Activated B cell treated with CpG ODN at 0.5 μM for 24 hours (primary cell): ENCODE results near the gene SLC35D3. TPM values are rescaled to one million over a fixed set of nuclear protein-coding genes. Genes with fewer than 3 reads are reported as not detected.
"Not testable (repeated sequence)": the region's sequence is repeated elsewhere in the genome, so short reads cannot be mapped to it uniquely, and the experiment has no call there.

ENCODE experiments used
- ATAC-seq: fragments of 200-7000 bp; cut with Tn5 transposase; one replicate; pipeline ENCODE4 v1.10.0; 2021; ENCODE audit warnings: low read depth, mild to moderate bottlenecking, moderate library complexity
- CTCF ChIA-PET: fragments of 350-600 bp; sonication (Branson Sonifier 250); formaldehyde crosslinking; loops from one replicate; lab custom pipeline; 2021; ENCODE audit warnings: antibody characterized with exemption; lab: Charles Lee
- POLR2A ChIA-PET: fragments of 350-600 bp; sonication (Branson Sonifier 250); formaldehyde crosslinking; loops from one replicate; lab custom pipeline; 2021; ENCODE audit warnings: antibody characterized with exemption; lab: Charles Lee
- DNase-seq: peaks from one replicate; pipeline ENCODE4 v3.0.0; 2022
- H3K27ac Mint-ChIP-seq: one replicate; pipeline ENCODE4 v1.8.0; 2020; ENCODE audit warnings: mixed read lengths
- H3K27me3 Mint-ChIP-seq: one replicate; pipeline ENCODE4 v1.8.0; 2021; ENCODE audit warnings: mixed read lengths
- H3K36me3 Mint-ChIP-seq: one replicate; pipeline ENCODE4 v1.8.0; 2021; ENCODE audit warnings: low read depth, mixed read lengths
- H3K4me1 Mint-ChIP-seq: one replicate; pipeline ENCODE4 v1.8.0; 2021; ENCODE audit warnings: mixed read lengths
- H3K4me3 Mint-ChIP-seq: one replicate; pipeline ENCODE4 v1.8.0; 2020; ENCODE audit warnings: mild to moderate bottlenecking, mixed read lengths
- H3K9me3 Mint-ChIP-seq: one replicate; pipeline ENCODE4 v1.8.0; 2020; ENCODE audit warnings: mixed read lengths
- CTCF ChIP-seq: fragments of 200-600 bp; IDR thresholded peaks from one replicate; pipeline ENCODE4 v1.8.0; 2022; ENCODE audit warnings: antibody characterized with exemption, mild to moderate bottlenecking
- intact Hi-C: fragments of 100-400 bp; cut with micrococcal nuclease; formaldehyde crosslinking; loops from one replicate; pipeline ENCODE4 v1.15.1; 2024
- total RNA-seq: library from RNA; stranded (reverse); gene quantifications from 2 replicates; pipeline ENCODE4 v1.2.3, GENCODE V29; 2022

SLC35D3 gene
- total RNA-seq, 1 donor from 2014 or later = not detected

DNA sequence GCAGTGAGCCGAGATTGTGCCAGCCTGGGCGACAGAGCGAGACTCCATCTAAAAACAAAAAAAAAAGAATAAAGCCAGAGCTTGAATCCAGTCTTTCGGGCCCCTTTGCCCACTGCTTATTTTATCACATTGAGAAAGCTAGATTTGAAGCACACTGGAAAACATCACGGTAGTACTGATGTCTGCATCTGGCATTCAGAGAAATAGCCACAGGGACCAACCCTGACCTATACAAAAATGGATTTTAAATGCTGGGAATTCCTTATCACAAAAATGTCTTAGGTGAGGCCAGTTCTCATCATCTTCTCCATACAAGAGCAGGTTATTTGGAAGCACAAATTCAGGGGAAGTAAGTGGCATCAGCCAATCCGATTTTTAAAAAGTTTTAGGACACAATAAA lies 49.5 kb downstream of the SLC35D3 start:
- TF ChIP-seq CTCF = no peak
- ChIA-PET POLR2A (no interaction called here), CTCF (interaction anchor here (0.6 to 1.7 kb wide), 2 partner anchors 246 to 343 kb away, joined by 3 to 4 read pairs; no protein-coding TSS in a partner anchor)
- Mint-ChIP-seq H3K36me3 (no peaks in the 10 kb centered on the region), H3K9me3 (no peaks in the 10 kb centered on the region), H3K27ac (no peak overlapping the region), H3K4me1 (peaks cover 20% of the 10 kb centered on the region), H3K4me3 (no peak overlapping the region), H3K27me3 (peaks cover 8% of the 10 kb centered on the region)
- no peak for DNase-seq
- ATAC-seq = no peak
- intact Hi-C loops = no loop called here

- H3K4me1 Mint-ChIP-seq = peaks cover 16% of the 10 kb centered on the region
- H3K27ac Mint-ChIP-seq, POLR2A ChIA-PET, H3K4me3 Mint-ChIP-seq, DNase-seq, CTCF ChIA-PET, intact Hi-C loops, H3K36me3 Mint-ChIP-seq, ATAC-seq, H3K27me3 Mint-ChIP-seq, H3K9me3 Mint-ChIP-seq: not testable (repeated sequence)
These were observed 51.7 kb downstream of the SLC35D3 start for GRCh38 chr6:136973781-136974180.

Other genes with a start within 250 kb of the SLC35D3 start
- 21.6 and 24.4 TPM in 2 replicates for gene MAP3K5, start 129.8 kb upstream of the SLC35D3 start, total RNA-seq
- 5.0 and 6.8 TPM in 2 replicates for gene PEX7, start 99.7 kb upstream of the SLC35D3 start, total RNA-seq
- not detected in 2 replicates for gene IL20RA, start 122.7 kb downstream of the SLC35D3 start, total RNA-seq